HG02798 (cell line): ENCODE measurements around the gene UNC5CL.
"Not testable (repeated sequence)": the region's sequence is repeated elsewhere in the genome, so short reads cannot be mapped to it uniquely, and the experiment has no call there.

Source experiments
- ATAC-seq: cut with Tn5 transposase; IDR thresholded peaks from one replicate; pipeline ENCODE4 v1.9.1; 2021; ENCODE audit warnings: mild to moderate bottlenecking; ENCODE audit not compliant: unreplicated experiment, poor library complexity

The UNC5CL gene

GRCh38 chr6:41042226-41043055 lies 3.4 kb upstream of the UNC5CL start, which contains the start of gene TSPO2:
TSPO2 (plus strand) TSS chr6:41042467; CDS start chr6:41042986, 519 bp downstream.
- ATAC-seq = no peak

GRCh38 chr6:41040940-41041536 lies 2.0 kb upstream of the UNC5CL start:
- ATAC-seq = no peak

GRCh38 chr6:41040101-41040939 lies 1.3 kb upstream of the UNC5CL start:
- no peak for ATAC-seq

- no peak for ATAC-seq
These were observed 816 bp downstream of the UNC5CL start for GRCh38 chr6:41038205-41038604.

- ATAC-seq = no peak
These were observed 1.7 kb downstream of the UNC5CL start for GRCh38 chr6:41037107-41037900.

- no peak for ATAC-seq
These were observed 2.4 kb downstream of the UNC5CL start for GRCh38 chr6:41036601-41037000.

- no peak for ATAC-seq
These were observed 2.8 kb downstream of the UNC5CL start for GRCh38 chr6:41036186-41036585.

GRCh38 chr6:41033776-41034175 lies 5.2 kb downstream of the UNC5CL start:
- no peak for ATAC-seq

GRCh38 chr6:41032830-41033229 lies 6.2 kb downstream of the UNC5CL start:
- ATAC-seq = no peak

- no peak for ATAC-seq
These were observed 10.2 kb downstream of the UNC5CL start for GRCh38 chr6:41028561-41029412.

GRCh38 chr6:41027799-41028560 lies 11.0 kb downstream of the UNC5CL start:
- ATAC-seq = peak; percentile 84

GRCh38 chr6:41027241-41027640 lies 11.8 kb downstream of the UNC5CL start:
- ATAC-seq = no peak

GRCh38 chr6:41025966-41026530 lies 13.0 kb downstream of the UNC5CL start:
- ATAC-seq = no peak

GRCh38 chr6:41023114-41023513 lies 15.9 kb downstream of the UNC5CL start:
- no peak for ATAC-seq

- no peak for ATAC-seq
These were observed 16.7 kb downstream of the UNC5CL start for GRCh38 chr6:41022294-41022693.

- no peak for ATAC-seq
These were observed 17.2 kb downstream of the UNC5CL start for GRCh38 chr6:41021832-41022231.

- no peak for ATAC-seq
These were observed 21.4 kb downstream of the UNC5CL start for GRCh38 chr6:41017663-41018062.

- ATAC-seq = not testable (repeated sequence)
These were observed 23.2 kb downstream of the UNC5CL start for GRCh38 chr6:41015860-41016259.
